Esophagus muscularis mucosa (tissue), 3 donors: Measurements from ENCODE around the gene AGFG1.

Experiments
- POLR2A ChIP-seq: fragments of 450-650 bp; IDR thresholded peaks from one replicate; pipeline ENCODE4 v1.6.1; 2017; ENCODE audit warnings: antibody characterized with exemption, moderate library complexity, mild to moderate bottlenecking, low read depth
- POLR2AphosphoS5 ChIP-seq, 2 donors: sonication (generic); formaldehyde crosslinking; IDR thresholded peaks; one replicate each; pipeline ENCODE4 v1.6.1; 2017; ENCODE audit warnings: antibody characterized with exemption in 2 of 2
- TF ChIP-seq, protein P1 (sequence below), 3 experiments: fragments of 200-600 bp in 2 of 3; fragments of 450-650 bp in 1 of 3; sonication (generic) in 2 of 3; IDR thresholded peaks; one replicate each; pipeline ENCODE4 v1.5.1; 2017 to 2019; ENCODE audit warnings: antibody characterized with exemption in 3 of 3, mild to moderate bottlenecking in 2 of 3, moderate library complexity in 1 of 3

DNA sequence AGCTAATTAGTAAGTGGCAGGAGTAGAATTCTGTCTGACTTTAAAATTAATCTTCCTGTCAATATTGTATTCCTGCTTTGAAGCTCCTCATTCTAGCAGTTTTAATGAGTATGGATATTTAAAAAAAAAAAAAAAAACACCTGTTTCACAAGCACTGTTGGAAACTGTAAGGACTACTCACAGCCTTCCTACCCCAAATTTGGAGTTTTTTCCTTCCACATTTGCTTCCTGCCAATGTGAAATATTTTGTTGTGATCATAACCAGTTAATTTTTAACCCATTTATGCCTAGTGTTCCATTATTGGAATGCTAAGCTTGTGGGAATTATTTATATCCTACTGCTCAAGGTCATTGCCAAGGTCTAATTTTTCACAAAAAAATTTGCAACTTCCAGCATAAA is 90.6 kb downstream of the AGFG1 start:
- TF ChIP-seq POLR2AphosphoS5 (IDR thresholded peaks at IDR 0.05): no peak
- no peak for TF ChIP-seq POLR2A
- TF ChIP-seq, protein P1, sequence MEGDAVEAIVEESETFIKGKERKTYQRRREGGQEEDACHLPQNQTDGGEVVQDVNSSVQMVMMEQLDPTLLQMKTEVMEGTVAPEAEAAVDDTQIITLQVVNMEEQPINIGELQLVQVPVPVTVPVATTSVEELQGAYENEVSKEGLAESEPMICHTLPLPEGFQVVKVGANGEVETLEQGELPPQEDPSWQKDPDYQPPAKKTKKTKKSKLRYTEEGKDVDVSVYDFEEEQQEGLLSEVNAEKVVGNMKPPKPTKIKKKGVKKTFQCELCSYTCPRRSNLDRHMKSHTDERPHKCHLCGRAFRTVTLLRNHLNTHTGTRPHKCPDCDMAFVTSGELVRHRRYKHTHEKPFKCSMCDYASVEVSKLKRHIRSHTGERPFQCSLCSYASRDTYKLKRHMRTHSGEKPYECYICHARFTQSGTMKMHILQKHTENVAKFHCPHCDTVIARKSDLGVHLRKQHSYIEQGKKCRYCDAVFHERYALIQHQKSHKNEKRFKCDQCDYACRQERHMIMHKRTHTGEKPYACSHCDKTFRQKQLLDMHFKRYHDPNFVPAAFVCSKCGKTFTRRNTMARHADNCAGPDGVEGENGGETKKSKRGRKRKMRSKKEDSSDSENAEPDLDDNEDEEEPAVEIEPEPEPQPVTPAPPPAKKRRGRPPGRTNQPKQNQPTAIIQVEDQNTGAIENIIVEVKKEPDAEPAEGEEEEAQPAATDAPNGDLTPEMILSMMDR (IDR thresholded peaks at IDR 0.05): no peak
